Measurements from ENCODE around the gene RAX.

- TF ChIP-seq CTCF (IDR thresholded peaks at IDR 0.05) (no peak), EZH2 (IDR thresholded peaks at IDR 0.05; ENCODE audit: borderline replicate concordance, insufficient read depth, low read depth, low read length, poor library complexity, severe bottlenecking) (no peak)
Observed at GRCh38 chr18:59233017-59233410, 40.2 kb downstream of the RAX start.
